Measurements from ENCODE around the gene LCT. TPM values are rescaled to one million over a fixed set of nuclear protein-coding genes. Genes with fewer than 3 reads are reported as not detected.

LCT gene
- polyA plus RNA-seq, 3 donors: not detected

DNA sequence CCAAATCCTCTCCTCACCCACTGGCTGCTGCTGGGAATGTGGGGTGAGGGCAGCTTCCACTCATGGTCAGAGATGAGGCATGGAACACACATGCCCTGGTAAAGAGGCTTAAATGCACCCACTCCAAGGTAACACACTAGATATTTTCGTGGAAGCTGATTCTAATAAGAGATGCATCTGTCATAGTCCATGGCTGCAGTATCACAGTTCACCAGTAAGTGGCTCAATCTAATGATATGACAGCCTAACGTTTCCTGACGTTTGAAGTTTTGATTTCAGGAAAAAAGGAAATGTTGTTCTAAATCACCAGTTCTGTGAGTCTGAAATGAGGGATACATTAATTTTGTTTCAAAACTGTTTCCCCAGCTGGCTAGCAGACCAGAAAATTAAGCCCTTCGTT is 38.2 kb downstream of the LCT start:
- intact Hi-C loops (cut with micrococcal nuclease): no loop called here
- no peak overlapping the region for H3K9ac ChIP-seq (ENCODE audit: insufficient read depth, low read length, poor library complexity, severe bottlenecking)
- WGBS (ENCODE audit: insufficient coverage): 36% methylated on average over 3 of the region's 4 CpGs
- peaks cover 11 to 15% of the 10 kb centered on the region in 2 donors for H3K4me1 ChIP-seq (ENCODE audit: control insufficient read depth in 1 of 2, insufficient read depth in 2 of 2, low read length in 2 of 2)
- peak overlapping the region; percentile 51 for H2AFZ ChIP-seq (ENCODE audit: insufficient read depth, low read depth, low read length, poor library complexity, severe bottlenecking)
- no peak overlapping the region for H3K4me3 ChIP-seq (replicated peaks in 1 of 3; ENCODE audit: low read depth in 2 of 3, low read length in 3 of 3)
- H3K27ac ChIP-seq (ENCODE audit: low read depth in 1 of 2, low read length in 2 of 2): no peak overlapping the region
- H3K4me2 ChIP-seq (replicated peaks; ENCODE audit: extremely low read depth, low read length, poor library complexity, severe bottlenecking): no peak overlapping the region
- DNase-seq: no peak
- H3K36me3 ChIP-seq (replicated peaks in 1 of 2; ENCODE audit: control insufficient read depth in 1 of 2, insufficient read depth in 2 of 2, low read length in 2 of 2): no peaks in the 10 kb centered on the region
- Mint-ChIP-seq H3K4me3 (no peak overlapping the region), H3K27me3 (ENCODE audit: low read depth in 3 of 3) (peaks cover 6 to 8% (median 7%) of the 10 kb centered on the region in 3 donors), H3K9me3 (peaks cover 6 to 28% (median 25%) of the 10 kb centered on the region in 7 donors), H3K36me3 (no peaks in the 10 kb centered on the region), H3K27ac (peak overlapping the region in 1 of 7 donors; percentile 62), H3K4me1 (peaks cover 31% of the 10 kb centered on the region)
- no peaks in the 10 kb centered on the region for H4K20me1 ChIP-seq (ENCODE audit: insufficient read depth, low read length)
- H3K9me3 ChIP-seq (replicated peaks in 1 of 2; ENCODE audit: control insufficient read depth in 1 of 2, insufficient read depth in 1 of 2, low read length in 2 of 2): peaks cover 18 to 26% of the 10 kb centered on the region in 2 donors
- TF ChIP-seq, protein P1, sequence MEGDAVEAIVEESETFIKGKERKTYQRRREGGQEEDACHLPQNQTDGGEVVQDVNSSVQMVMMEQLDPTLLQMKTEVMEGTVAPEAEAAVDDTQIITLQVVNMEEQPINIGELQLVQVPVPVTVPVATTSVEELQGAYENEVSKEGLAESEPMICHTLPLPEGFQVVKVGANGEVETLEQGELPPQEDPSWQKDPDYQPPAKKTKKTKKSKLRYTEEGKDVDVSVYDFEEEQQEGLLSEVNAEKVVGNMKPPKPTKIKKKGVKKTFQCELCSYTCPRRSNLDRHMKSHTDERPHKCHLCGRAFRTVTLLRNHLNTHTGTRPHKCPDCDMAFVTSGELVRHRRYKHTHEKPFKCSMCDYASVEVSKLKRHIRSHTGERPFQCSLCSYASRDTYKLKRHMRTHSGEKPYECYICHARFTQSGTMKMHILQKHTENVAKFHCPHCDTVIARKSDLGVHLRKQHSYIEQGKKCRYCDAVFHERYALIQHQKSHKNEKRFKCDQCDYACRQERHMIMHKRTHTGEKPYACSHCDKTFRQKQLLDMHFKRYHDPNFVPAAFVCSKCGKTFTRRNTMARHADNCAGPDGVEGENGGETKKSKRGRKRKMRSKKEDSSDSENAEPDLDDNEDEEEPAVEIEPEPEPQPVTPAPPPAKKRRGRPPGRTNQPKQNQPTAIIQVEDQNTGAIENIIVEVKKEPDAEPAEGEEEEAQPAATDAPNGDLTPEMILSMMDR (IDR thresholded peaks at IDR 0.05): no peak
- H3K79me2 ChIP-seq (ENCODE audit: insufficient read depth, low read length): no peaks in the 10 kb centered on the region
- no peaks in the 10 kb centered on the region for H3K27me3 ChIP-seq (ENCODE audit: control insufficient read depth in 2 of 2, insufficient read depth in 2 of 2, low read length in 2 of 2)

DNA sequence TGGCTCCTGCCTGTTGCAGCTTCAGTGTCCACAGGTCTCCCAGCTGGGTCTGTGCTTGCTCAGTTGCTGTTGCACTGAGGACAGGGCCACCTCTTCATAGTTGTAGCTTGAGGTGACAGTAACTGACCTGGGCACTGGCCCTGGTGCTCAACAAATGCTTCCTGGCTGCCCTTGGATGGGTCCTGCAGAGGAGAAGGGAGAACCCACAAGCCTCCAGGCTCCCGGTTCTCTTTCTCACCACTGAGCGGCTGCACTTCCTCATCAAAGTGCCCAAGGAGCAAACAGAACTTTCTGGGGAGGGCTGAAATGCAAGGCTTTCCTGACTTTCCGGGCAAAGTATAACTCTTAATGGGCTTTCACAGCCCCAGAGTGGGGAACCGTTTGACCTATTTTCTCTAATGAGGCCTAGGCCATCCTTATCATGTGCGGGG is 38.7 kb downstream of the LCT start:
- Histone ChIP-seq H4K20me1 (ENCODE audit: insufficient read depth, low read length) (no peaks in the 10 kb centered on the region), H3K4me3 (replicated peaks in 1 of 3; ENCODE audit: low read depth in 2 of 3, low read length in 3 of 3) (no peak overlapping the region), H3K27me3 (ENCODE audit: control insufficient read depth in 2 of 2, insufficient read depth in 2 of 2, low read length in 2 of 2) (no peaks in the 10 kb centered on the region), H3K9me3 (replicated peaks in 1 of 2; ENCODE audit: control insufficient read depth in 1 of 2, insufficient read depth in 1 of 2, low read length in 2 of 2) (peaks cover 18 to 26% of the 10 kb centered on the region in 2 donors), H3K4me1 (ENCODE audit: control insufficient read depth in 1 of 2, insufficient read depth in 2 of 2, low read length in 2 of 2) (peaks cover 11 to 15% of the 10 kb centered on the region in 2 donors), H2AFZ (ENCODE audit: insufficient read depth, low read depth, low read length, poor library complexity, severe bottlenecking) (peak overlapping the region; percentile 51), H3K27ac (ENCODE audit: low read depth in 1 of 2, low read length in 2 of 2) (no peak overlapping the region), H3K36me3 (replicated peaks in 1 of 2; ENCODE audit: control insufficient read depth in 1 of 2, insufficient read depth in 2 of 2, low read length in 2 of 2) (no peaks in the 10 kb centered on the region), H3K79me2 (ENCODE audit: insufficient read depth, low read length) (no peaks in the 10 kb centered on the region), H3K4me2 (replicated peaks; ENCODE audit: extremely low read depth, low read length, poor library complexity, severe bottlenecking) (no peak overlapping the region), H3K9ac (ENCODE audit: insufficient read depth, low read length, poor library complexity, severe bottlenecking) (no peak overlapping the region)
- intact Hi-C loops (cut with micrococcal nuclease): no loop called here
- H3K27me3 Mint-ChIP-seq (ENCODE audit: low read depth in 3 of 3): peaks cover 6 to 8% (median 8%) of the 10 kb centered on the region in 3 donors
- 20% methylated on average over 1 of the region's 5 CpGs for WGBS (ENCODE audit: insufficient coverage)
- no peak for DNase-seq
- TF ChIP-seq, protein P1 (IDR thresholded peaks at IDR 0.05): no peak
- peak overlapping the region in 1 of 2 donors; percentile 69 for H3K4me3 Mint-ChIP-seq
- peaks cover 6 to 28% (median 25%) of the 10 kb centered on the region in 7 donors for H3K9me3 Mint-ChIP-seq
- H3K36me3 Mint-ChIP-seq: no peaks in the 10 kb centered on the region
- H3K4me1 Mint-ChIP-seq: peaks cover 31% of the 10 kb centered on the region
- H3K27ac Mint-ChIP-seq: peak overlapping the region in 1 of 7 donors; percentile 20

Measured in CD14-positive monocyte (primary cell).